CD8-positive, alpha-beta memory T cell (primary cell): ENCODE measurements around the gene FNIP1. TPM values are rescaled to one million over a fixed set of nuclear protein-coding genes. Genes with fewer than 3 reads are reported as not detected.
A peak's percentile ranks its signal among the peaks of the same experiment; 100 is the strongest.

Source experiments
- CTCF ChIA-PET: fragments of 350-600 bp; sonication (Branson Sonifier 250); formaldehyde crosslinking; loops from one replicate; lab custom pipeline; 2021; ENCODE audit warnings: antibody characterized with exemption; lab: Charles Lee
- POLR2A ChIA-PET: fragments of 350-600 bp; sonication (Branson Sonifier 250); formaldehyde crosslinking; loops from one replicate; lab custom pipeline; 2021; ENCODE audit warnings: antibody characterized with exemption; lab: Charles Lee
- DNase-seq, 5 donors: peaks; one replicate each; pipeline versions ENCODE4 v3.0.0 to v3.0.0-alpha.2; 2020 to 2022; ENCODE audit warnings: mixed read lengths in 1 of 5
- H3K27ac ChIP-seq: one replicate; pipeline ENCODE4 v1.7.0; 2013; ENCODE audit warnings: low read depth, mild to moderate bottlenecking, low read length, moderate library complexity
- H3K27me3 ChIP-seq: 2 replicates; pipeline ENCODE4 v1.7.0; 2013; ENCODE audit warnings: low read length, mild to moderate bottlenecking; ENCODE audit not compliant: insufficient read depth, poor library complexity, severe bottlenecking
- H3K36me3 ChIP-seq: 2 replicates; pipeline ENCODE4 v1.7.0; 2013; ENCODE audit warnings: mild to moderate bottlenecking, low read length, moderate library complexity; ENCODE audit not compliant: insufficient read depth
- H3K4me1 ChIP-seq: 2 replicates; pipeline ENCODE4 v1.7.0; 2013; ENCODE audit warnings: mild to moderate bottlenecking, low read length, moderate library complexity; ENCODE audit not compliant: insufficient read depth
- H3K4me3 ChIP-seq: 2 replicates; pipeline ENCODE4 v1.7.0; 2013; ENCODE audit warnings: mild to moderate bottlenecking, low read length
- H3K9me3 ChIP-seq: 2 replicates; pipeline ENCODE4 v1.7.0; 2013; ENCODE audit warnings: mild to moderate bottlenecking, low read length
- H3K27ac Mint-ChIP-seq, 8 donors: one replicate each; pipeline ENCODE4 v1.8.0; 2020 to 2021; ENCODE audit warnings: mixed read lengths in 8 of 8, mild to moderate bottlenecking in 6 of 8, inconsistent platforms in 3 of 8, moderate library complexity in 3 of 8
- H3K27me3 Mint-ChIP-seq, 2 donors: one replicate each; pipeline ENCODE4 v1.8.0; 2020 to 2021; ENCODE audit warnings: mixed read lengths in 2 of 2, mild to moderate bottlenecking in 1 of 2, moderate library complexity in 1 of 2
- H3K36me3 Mint-ChIP-seq, 3 donors: one replicate each; pipeline ENCODE4 v1.8.0; 2020 to 2021; ENCODE audit warnings: mixed read lengths in 3 of 3, inconsistent platforms in 1 of 3, mild to moderate bottlenecking in 1 of 3
- H3K4me1 Mint-ChIP-seq, 3 donors: one replicate each; pipeline ENCODE4 v1.8.0; 2020 to 2021; ENCODE audit warnings: mixed read lengths in 3 of 3, inconsistent platforms in 1 of 3, mild to moderate bottlenecking in 1 of 3
- H3K4me3 Mint-ChIP-seq, 7 donors: one replicate each; pipeline ENCODE4 v1.8.0; 2020 to 2021; ENCODE audit warnings: mixed read lengths in 7 of 7, mild to moderate bottlenecking in 6 of 7, moderate library complexity in 4 of 7, inconsistent platforms in 2 of 7
- H3K9me3 Mint-ChIP-seq, 5 donors: one replicate each; pipeline ENCODE4 v1.8.0; 2020 to 2022; ENCODE audit warnings: mixed read lengths in 5 of 5, mild to moderate bottlenecking in 3 of 5, moderate library complexity in 2 of 5, inconsistent platforms in 1 of 5
- polyA plus RNA-seq: library from polyadenylated mRNA; unstranded; fragments of 300-500 nt; fragmentation: Illumina TruSeq; gene quantifications from one replicate; pipeline ENCODE4 v1.2.3, GENCODE V29; 2021
- total RNA-seq, 2 experiments: library from RNA; stranded (reverse); gene quantifications; one replicate each; pipeline ENCODE4 v1.2.3, GENCODE V29; 2021

The FNIP1 gene
- total and polyA plus RNA-seq, 3 experiments from 2014 or later: 8.8 to 16.0 (median 15.9) TPM

DNA sequence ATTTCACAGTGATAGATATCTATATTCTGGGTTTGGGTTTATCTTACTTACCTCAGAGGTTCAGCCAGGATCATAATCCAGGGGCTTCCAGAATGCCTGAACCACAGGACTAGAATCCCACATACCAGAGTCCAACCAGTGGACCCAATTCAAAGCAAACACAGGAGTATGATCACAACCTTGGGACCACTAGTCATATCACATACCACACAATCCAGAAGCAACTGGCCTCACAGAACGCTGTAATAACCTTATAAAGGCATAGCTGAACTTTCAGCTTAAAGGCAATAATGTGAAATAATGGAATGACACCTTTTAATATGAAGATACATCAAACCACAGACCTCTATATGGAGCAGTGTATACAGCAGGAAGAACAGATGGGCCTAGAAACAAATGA, 187.0 kb downstream of the FNIP1 start:
- POLR2A ChIA-PET: no interaction called here
- Mint-ChIP-seq H3K27me3 (no peaks in the 10 kb centered on the region), H3K9me3 (no peaks in the 10 kb centered on the region), H3K36me3 (peaks cover 0 to 11% (median 2%) of the 10 kb centered on the region in 3 donors), H3K4me3 (no peak overlapping the region), H3K4me1 (peaks cover 59 to 82% (median 74%) of the 10 kb centered on the region in 3 donors), H3K27ac (peak overlapping the region in 5 of 8 donors; percentile 39 to 74 (median 54))
- CTCF ChIA-PET: interaction anchor here (1.5 kb wide), 1 partner anchor 20 kb away, joined by 4 read pairs; no protein-coding TSS in a partner anchor
- Histone ChIP-seq H3K27me3 (no peaks in the 10 kb centered on the region), H3K4me3 (no peak overlapping the region), H3K9me3 (no peaks in the 10 kb centered on the region), H3K36me3 (no peaks in the 10 kb centered on the region), H3K27ac (no peak overlapping the region), H3K4me1 (peaks cover 39% of the 10 kb centered on the region)
- DNase-seq: no peak

DNA sequence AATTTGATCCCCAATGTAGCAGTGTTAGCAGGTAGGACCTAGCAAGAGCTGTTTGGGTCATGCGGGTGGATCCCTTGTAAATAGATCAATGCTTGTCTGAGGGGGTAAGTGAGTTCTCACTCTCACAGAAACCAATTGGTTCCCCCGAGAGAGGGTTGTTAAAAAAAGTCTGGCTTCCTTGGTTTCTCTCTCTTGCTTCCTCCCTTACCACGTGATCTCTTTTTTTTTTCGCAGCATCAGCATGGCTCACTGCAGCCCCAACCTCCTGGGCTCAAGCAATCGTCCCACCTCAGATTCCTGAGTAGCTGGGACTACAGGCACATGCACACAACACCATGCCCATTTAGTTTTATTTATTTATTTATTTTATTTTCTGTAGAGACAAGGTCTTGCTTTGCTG, 188.2 kb downstream of the FNIP1 start:
- DNase-seq: no peak
- H3K27ac Mint-ChIP-seq: peak overlapping the region in 5 of 8 donors; percentile 21 to 67 (median 65)
- no peaks in the 10 kb centered on the region for H3K36me3 ChIP-seq
- H3K9me3 Mint-ChIP-seq: no peaks in the 10 kb centered on the region
- no peak overlapping the region for H3K4me3 ChIP-seq
- no peak overlapping the region for H3K27ac ChIP-seq
- H3K27me3 ChIP-seq: no peaks in the 10 kb centered on the region
- POLR2A ChIA-PET: no interaction called here
- H3K27me3 Mint-ChIP-seq: no peaks in the 10 kb centered on the region
- peaks cover 34% of the 10 kb centered on the region for H3K4me1 ChIP-seq
- CTCF ChIA-PET: no interaction called here
- H3K4me1 Mint-ChIP-seq: peaks cover 60 to 82% (median 71%) of the 10 kb centered on the region in 3 donors
- no peaks in the 10 kb centered on the region for H3K9me3 ChIP-seq
- peak overlapping the region in 3 of 7 donors; percentile 8 to 37 (median 20) for H3K4me3 Mint-ChIP-seq
- H3K36me3 Mint-ChIP-seq: peaks cover 0 to 12% (median 2%) of the 10 kb centered on the region in 3 donors

DNA sequence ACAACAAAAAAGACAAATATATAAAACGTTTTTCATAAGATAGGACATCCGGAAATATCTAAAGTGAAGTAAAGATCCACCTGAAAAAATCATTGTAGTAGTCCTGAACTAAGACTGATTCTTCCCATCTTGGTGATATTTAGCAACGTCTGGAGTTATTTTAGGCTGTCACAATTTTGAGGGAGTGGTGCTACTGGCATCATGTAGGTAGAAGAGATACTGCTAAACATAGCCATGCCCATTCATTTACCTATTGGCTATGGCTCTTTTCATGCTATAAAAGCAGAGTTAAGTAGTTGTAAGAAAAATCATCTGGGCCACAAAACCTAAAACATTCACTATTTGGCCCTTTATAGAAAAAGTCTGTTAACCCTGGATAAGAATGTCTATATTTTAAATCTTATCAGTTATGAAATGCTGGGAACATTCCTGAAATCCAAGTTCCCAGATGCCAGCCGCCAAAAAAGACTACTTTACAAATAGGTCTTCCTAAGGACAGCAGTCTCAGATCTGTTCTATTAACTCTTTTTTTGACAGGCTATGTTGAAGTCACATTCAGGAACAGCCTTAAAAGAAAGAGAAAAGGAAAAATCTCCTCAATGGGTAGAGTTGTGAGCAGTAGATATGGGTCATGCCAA, 188.8 kb downstream of the FNIP1 start:
- POLR2A ChIA-PET: no interaction called here
- no peaks in the 10 kb centered on the region for H3K36me3 ChIP-seq
- peaks cover 34% of the 10 kb centered on the region for H3K4me1 ChIP-seq
- H3K27me3 ChIP-seq: no peaks in the 10 kb centered on the region
- no peak for DNase-seq
- H3K27ac ChIP-seq: no peak overlapping the region
- Mint-ChIP-seq H3K36me3 (peaks cover 0 to 12% (median 2%) of the 10 kb centered on the region in 3 donors), H3K27me3 (no peaks in the 10 kb centered on the region), H3K27ac (peak overlapping the region in 5 of 8 donors; percentile 0 to 66 (median 24)), H3K4me3 (peak overlapping the region in 1 of 7 donors; percentile 20), H3K9me3 (no peaks in the 10 kb centered on the region), H3K4me1 (peaks cover 60 to 79% (median 69%) of the 10 kb centered on the region in 3 donors)
- CTCF ChIA-PET: no interaction called here
- H3K4me3 ChIP-seq: no peak overlapping the region
- no peaks in the 10 kb centered on the region for H3K9me3 ChIP-seq

DNA sequence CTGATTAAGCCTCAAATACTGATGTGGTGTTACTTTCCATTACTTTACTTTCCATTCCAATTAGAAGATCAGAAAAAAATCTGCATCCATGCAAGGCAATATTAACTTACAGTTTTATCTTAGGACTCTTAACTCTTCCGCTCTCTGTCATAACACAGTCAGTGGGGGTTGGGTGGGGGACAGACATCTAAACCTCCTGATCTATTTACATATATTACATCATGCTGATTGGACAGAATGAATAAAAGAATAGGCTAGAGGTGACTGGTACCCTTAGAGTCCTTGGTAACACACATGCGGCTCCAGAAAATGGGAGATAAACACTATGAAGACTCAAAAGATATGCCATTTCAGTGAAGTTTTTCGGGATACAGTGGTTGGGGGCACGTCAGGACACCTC, 189.4 kb downstream of the FNIP1 start:
- DNase-seq: no peak
- ChIA-PET CTCF (no interaction called here), POLR2A (no interaction called here)
- Mint-ChIP-seq H3K4me3 (no peak overlapping the region), H3K36me3 (peaks cover 0 to 14% (median 2%) of the 10 kb centered on the region in 3 donors), H3K9me3 (no peaks in the 10 kb centered on the region), H3K27ac (peak overlapping the region in 4 of 8 donors; percentile 3 to 22 (median 12)), H3K27me3 (no peaks in the 10 kb centered on the region), H3K4me1 (peaks cover 60 to 75% (median 69%) of the 10 kb centered on the region in 3 donors)
- Histone ChIP-seq H3K4me3 (no peak overlapping the region), H3K27ac (no peak overlapping the region), H3K9me3 (no peaks in the 10 kb centered on the region), H3K27me3 (no peaks in the 10 kb centered on the region), H3K4me1 (peaks cover 34% of the 10 kb centered on the region), H3K36me3 (no peaks in the 10 kb centered on the region)

DNA sequence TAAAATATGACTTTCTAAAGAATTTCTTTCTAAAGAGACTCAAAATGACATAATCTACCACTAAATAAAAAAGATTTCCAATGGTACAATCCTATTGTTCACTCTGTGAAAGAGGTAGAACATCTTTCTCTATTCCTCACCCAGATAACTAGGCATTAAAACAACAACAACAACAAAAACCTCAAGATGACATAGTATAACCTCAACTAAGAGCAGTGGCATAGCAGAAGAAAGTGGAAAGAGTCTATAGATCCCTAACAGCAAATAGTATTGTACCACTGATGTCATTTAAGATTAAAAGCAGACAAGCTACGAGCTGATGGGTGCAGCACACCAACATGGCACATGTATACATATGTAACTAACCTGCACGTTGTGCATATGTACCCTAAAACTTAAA, 191.7 kb downstream of the FNIP1 start:
- peaks cover 0 to 22% (median 5%) of the 10 kb centered on the region in 3 donors for H3K36me3 Mint-ChIP-seq
- H3K9me3 Mint-ChIP-seq: no peaks in the 10 kb centered on the region
- Histone ChIP-seq H3K9me3 (no peaks in the 10 kb centered on the region), H3K36me3 (peaks cover 4% of the 10 kb centered on the region), H3K27ac (no peak overlapping the region), H3K4me3 (no peak overlapping the region), H3K4me1 (peaks cover 28% of the 10 kb centered on the region), H3K27me3 (no peaks in the 10 kb centered on the region)
- CTCF ChIA-PET: interaction anchor here (0.9 kb wide), 1 partner anchor 16 kb away, joined by 3 read pairs; no protein-coding TSS in a partner anchor
- H3K27me3 Mint-ChIP-seq: no peaks in the 10 kb centered on the region
- POLR2A ChIA-PET: no interaction called here
- no peak overlapping the region for H3K4me3 Mint-ChIP-seq
- peak overlapping the region in 3 of 8 donors; percentile 2 to 86 (median 7) for H3K27ac Mint-ChIP-seq
- peaks cover 51 to 64% (median 53%) of the 10 kb centered on the region in 3 donors for H3K4me1 Mint-ChIP-seq
- DNase-seq: no peak

DNA sequence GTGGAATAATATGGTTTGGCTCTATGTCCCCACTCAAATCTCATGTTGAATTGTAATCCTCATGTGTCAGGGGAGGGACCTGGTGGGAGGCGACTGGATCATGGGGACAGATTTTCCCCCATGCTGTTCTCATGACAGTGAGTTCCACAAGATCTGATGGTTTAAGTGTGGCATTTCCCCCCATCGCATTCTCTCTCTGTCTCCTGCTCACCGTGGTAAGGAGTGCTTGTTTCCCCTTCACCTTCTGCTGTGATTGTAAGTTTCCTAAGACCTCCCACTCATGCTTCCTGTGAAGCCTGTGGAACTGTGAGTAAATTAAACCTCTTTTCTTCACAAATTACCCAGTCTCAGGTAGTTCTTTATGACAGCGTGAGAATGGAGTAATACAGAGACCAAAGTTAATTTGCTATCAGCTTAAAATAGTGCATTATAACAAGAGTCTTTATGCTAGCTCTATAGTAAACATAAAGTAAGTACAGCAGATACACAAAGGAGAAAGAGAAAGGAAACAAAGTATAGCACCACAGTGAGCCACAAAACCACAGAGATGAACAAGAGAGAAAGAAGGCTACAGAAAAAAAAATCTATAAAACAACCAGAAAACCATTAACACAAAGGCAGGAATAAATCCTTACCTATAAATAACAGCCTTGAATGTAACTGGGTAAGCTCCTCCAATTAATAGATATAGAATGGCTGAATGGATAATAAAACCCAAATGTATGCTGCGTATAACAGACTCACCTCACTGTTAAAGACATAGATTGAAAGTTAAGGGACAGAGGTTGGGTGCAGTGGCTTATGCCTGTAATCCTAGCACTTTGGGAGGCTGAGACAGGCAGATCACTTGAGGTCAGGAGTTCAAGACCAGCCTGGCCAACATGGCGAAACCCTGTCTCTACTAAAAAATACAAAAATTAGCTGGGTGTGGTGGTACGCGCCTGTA, 201.5 kb downstream of the FNIP1 start:
- Histone ChIP-seq H3K4me3 (peak overlapping the region; percentile 14), H3K9me3 (no peaks in the 10 kb centered on the region), H3K36me3 (no peaks in the 10 kb centered on the region), H3K27ac (peak overlapping the region; percentile 3), H3K4me1 (peaks cover 34% of the 10 kb centered on the region), H3K27me3 (no peaks in the 10 kb centered on the region)
- Mint-ChIP-seq H3K27me3 (no peaks in the 10 kb centered on the region), H3K9me3 (no peaks in the 10 kb centered on the region), H3K27ac (peak overlapping the region; percentile 27 to 97 (median 84)), H3K36me3 (peaks cover 0 to 31% (median 6%) of the 10 kb centered on the region in 3 donors), H3K4me3 (peak overlapping the region; percentile 0 to 74 (median 44)), H3K4me1 (peaks cover 55 to 70% (median 64%) of the 10 kb centered on the region in 3 donors)
- POLR2A ChIA-PET: interaction anchor here (0.5 kb wide), 1 partner anchor 202 kb away, joined by 3 read pairs; no protein-coding TSS in a partner anchor
- peak in 2 of 5 donors; percentile 53 to 58 for DNase-seq
- CTCF ChIA-PET: interaction anchor here (0.8 to 1.9 kb wide), 2 partner anchors 16 to 413 kb away, joined by 3 to 8 read pairs; no protein-coding TSS in a partner anchor

DNA sequence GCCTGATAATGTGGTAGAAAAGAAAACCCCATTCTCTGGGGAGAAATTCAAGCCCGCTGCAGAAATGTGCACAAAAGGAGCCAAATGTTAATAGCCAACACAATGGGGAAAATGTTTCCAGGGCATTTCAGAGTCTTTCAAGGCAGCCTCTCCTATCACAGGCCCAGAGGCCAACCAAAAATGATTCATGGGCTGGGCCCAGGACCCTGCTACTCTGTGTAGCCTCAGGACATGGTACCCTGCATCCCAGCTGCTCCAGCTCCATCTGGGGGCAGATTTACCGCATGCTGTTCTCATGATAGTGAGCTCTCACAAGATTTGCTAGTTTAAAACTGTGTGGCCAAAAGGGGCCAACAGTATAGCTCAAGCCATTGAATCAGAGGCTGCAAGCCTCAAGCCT, 202.9 kb downstream of the FNIP1 start:
- Mint-ChIP-seq H3K4me1 (peaks cover 54 to 74% (median 68%) of the 10 kb centered on the region in 3 donors), H3K36me3 (peaks cover 0 to 22% (median 6%) of the 10 kb centered on the region in 3 donors), H3K4me3 (peak overlapping the region in 2 of 7 donors; percentile 32 to 60), H3K9me3 (no peaks in the 10 kb centered on the region), H3K27ac (peak overlapping the region; percentile 64 to 93 (median 84)), H3K27me3 (no peaks in the 10 kb centered on the region)
- CTCF ChIA-PET: interaction anchor here (1.2 to 1.9 kb wide), 2 partner anchors 414 to 469 kb away, joined by 5 to 8 read pairs; no protein-coding TSS in a partner anchor
- no peak for DNase-seq
- H3K9me3 ChIP-seq: no peaks in the 10 kb centered on the region
- no peaks in the 10 kb centered on the region for H3K36me3 ChIP-seq
- peaks cover 42% of the 10 kb centered on the region for H3K4me1 ChIP-seq
- POLR2A ChIA-PET: no interaction called here
- H3K4me3 ChIP-seq: no peak overlapping the region
- no peaks in the 10 kb centered on the region for H3K27me3 ChIP-seq
- H3K27ac ChIP-seq: no peak overlapping the region
